IPS-NIHi7 (cell line): Measurements from ENCODE around the gene SMAD9.

Source experiments
- DNase-seq: peaks from one replicate; pipeline ENCODE4 v3.0.0; 2012; ENCODE audit warnings: mixed read lengths; ENCODE audit errors: extremely low spot score

SMAD9 gene

GRCh38 chr13:36817996-36818803 lies 101.8 kb downstream of the SMAD9 start:
- no peak for DNase-seq

GRCh38 chr13:36815062-36815461 lies 105.0 kb downstream of the SMAD9 start:
- no peak for DNase-seq

GRCh38 chr13:36814465-36814864 lies 105.6 kb downstream of the SMAD9 start:
- DNase-seq, result no peak

- no peak for DNase-seq
Measured at GRCh38 chr13:36813225-36813624, 106.8 kb downstream of the SMAD9 start.

GRCh38 chr13:36807616-36808015 lies 112.4 kb downstream of the SMAD9 start:
- no peak for DNase-seq

- DNase-seq, result no peak
Measured at GRCh38 chr13:36806102-36806501, 113.9 kb downstream of the SMAD9 start.

- DNase-seq, result no peak
Measured at GRCh38 chr13:36804588-36804987, 115.5 kb downstream of the SMAD9 start.

- no peak for DNase-seq
Measured at GRCh38 chr13:36801035-36801434, 119.0 kb downstream of the SMAD9 start.

GRCh38 chr13:36796052-36796451 lies 124.0 kb downstream of the SMAD9 start:
- DNase-seq, result no peak

GRCh38 chr13:36795463-36795862 lies 124.6 kb downstream of the SMAD9 start:
- peak; percentile 69 for DNase-seq
